ENCODE measurements around the gene PICK1. TPM values are rescaled to one million over a fixed set of nuclear protein-coding genes. Genes with fewer than 3 reads are reported as not detected.

The PICK1 gene
- total RNA-seq, 4 donors from 2014 or later: 36.7 to 72.0 (median 61.5) TPM

DNA sequence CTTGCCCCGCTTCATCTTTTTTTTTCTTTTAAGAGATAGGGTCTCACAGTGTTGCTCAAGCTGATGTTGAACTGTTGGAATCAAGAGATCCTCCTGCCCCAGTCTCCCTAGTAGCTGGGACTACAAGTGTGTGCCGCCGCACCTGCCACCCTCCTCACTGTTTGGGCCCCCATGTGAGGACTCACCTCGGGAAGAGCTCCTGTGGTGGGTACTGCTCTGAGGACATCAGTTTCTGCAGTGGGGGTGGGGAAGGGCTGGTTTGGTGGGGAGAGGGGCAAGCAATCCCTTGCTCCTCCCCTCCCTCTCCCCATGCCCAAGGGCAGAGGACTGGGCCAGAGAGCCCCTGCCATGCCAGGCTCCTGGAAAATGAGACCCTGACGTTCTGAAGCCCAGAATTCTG lies 28.3 kb downstream of the PICK1 start:
- peak in 1 of 2 donors; percentile 49 for DNase-seq (ENCODE audit: low spot score in 2 of 2)
- Histone ChIP-seq H3K27ac (no peak overlapping the region), H3K4me3 (no peak overlapping the region), H3K9me3 (no peaks in the 10 kb centered on the region), H3K36me3 (peaks cover 8% of the 10 kb centered on the region), H3K27me3 (peaks cover 26% of the 10 kb centered on the region), H3K4me1 (peaks cover 39% of the 10 kb centered on the region)
- TF ChIP-seq POLR2A (IDR thresholded peaks at IDR 0.05): no peak
- no peak for TF ChIP-seq EP300 (IDR thresholded peaks at IDR 0.05)
- TF ChIP-seq, protein P1, sequence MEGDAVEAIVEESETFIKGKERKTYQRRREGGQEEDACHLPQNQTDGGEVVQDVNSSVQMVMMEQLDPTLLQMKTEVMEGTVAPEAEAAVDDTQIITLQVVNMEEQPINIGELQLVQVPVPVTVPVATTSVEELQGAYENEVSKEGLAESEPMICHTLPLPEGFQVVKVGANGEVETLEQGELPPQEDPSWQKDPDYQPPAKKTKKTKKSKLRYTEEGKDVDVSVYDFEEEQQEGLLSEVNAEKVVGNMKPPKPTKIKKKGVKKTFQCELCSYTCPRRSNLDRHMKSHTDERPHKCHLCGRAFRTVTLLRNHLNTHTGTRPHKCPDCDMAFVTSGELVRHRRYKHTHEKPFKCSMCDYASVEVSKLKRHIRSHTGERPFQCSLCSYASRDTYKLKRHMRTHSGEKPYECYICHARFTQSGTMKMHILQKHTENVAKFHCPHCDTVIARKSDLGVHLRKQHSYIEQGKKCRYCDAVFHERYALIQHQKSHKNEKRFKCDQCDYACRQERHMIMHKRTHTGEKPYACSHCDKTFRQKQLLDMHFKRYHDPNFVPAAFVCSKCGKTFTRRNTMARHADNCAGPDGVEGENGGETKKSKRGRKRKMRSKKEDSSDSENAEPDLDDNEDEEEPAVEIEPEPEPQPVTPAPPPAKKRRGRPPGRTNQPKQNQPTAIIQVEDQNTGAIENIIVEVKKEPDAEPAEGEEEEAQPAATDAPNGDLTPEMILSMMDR (IDR thresholded peaks at IDR 0.05): no peak
- TF ChIP-seq POLR2AphosphoS5 (IDR thresholded peaks at IDR 0.05): no peak
- 77% methylated on average over 5 of the region's 5 CpGs for WGBS

DNA sequence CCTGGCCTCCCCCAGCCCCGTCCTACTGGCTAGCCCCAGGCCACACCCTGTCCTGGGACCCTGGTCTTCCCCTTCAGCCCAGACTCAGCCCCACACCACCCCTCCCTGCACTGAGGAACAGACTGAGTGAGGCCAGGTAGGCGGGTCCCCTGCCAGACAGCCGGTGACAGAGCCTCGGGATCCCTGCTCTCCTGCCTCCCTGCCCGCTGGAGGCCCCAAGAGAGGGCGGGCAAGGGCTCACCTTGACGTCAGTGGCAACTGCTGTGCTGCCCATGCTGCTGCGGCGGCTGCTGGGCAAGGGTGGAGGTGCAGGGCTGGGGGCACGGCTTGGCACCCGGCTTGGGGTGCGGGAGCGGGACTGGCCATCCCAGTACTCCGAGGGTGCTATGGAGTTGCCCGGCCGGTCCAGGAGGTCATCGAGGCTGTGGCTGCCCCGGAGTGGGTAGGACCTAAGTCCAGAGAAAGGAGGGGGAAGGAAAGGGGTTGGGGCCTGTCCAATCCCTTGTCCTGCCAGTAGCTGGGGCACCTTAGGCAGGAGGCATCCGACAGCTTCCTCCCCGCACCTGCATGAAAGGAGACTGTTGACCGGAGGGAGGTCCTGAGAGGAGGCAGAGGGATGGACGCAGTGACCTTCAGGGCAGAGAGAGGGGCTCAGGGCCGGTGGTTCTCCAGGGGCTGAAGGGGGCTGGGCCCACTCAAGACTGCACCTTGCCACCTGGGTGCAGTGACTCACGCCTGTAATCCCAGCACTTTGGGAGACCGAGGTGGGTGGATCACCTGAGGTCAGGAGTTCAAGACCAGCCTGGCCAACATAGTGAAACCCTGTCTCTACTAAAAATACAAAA lies 29.0 kb downstream of the PICK1 start:
- peaks cover 8% of the 10 kb centered on the region for H3K36me3 ChIP-seq
- TF ChIP-seq POLR2AphosphoS5 (IDR thresholded peaks at IDR 0.05): no peak
- no peak for TF ChIP-seq POLR2A (IDR thresholded peaks at IDR 0.05)
- no peak for TF ChIP-seq EP300 (IDR thresholded peaks at IDR 0.05)
- TF ChIP-seq, protein P1 (IDR thresholded peaks at IDR 0.05): no peak
- H3K27ac ChIP-seq: no peak overlapping the region
- H3K27me3 ChIP-seq: peaks cover 26% of the 10 kb centered on the region
- DNase-seq (ENCODE audit: low spot score in 2 of 2): peak in 1 of 2 donors; percentile 61
- WGBS: 93% methylated on average over 11 of the region's 25 CpGs
- no peaks in the 10 kb centered on the region for H3K9me3 ChIP-seq
- no peak overlapping the region for H3K4me3 ChIP-seq
- peaks cover 32% of the 10 kb centered on the region for H3K4me1 ChIP-seq

DNA sequence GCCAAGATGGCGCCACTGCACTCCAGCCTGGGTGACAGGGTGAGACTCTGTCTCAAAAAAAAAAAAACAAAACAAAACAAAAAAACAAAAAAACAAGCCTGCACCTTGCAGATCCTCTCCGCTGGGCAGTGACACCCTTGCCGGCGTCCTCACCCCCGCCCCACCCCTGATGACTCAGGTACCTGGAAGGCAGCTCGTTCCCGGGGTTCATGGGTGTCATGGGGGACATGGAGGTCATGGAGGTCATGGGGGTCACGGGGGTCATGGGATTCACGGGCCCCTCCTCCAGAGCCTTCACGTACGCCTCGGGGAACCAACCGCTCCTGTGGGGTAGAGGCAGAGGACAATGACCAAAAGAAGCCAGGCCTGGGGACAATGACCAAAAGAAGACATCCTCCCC lies 29.7 kb downstream of the PICK1 start:
- TF ChIP-seq EP300 (IDR thresholded peaks at IDR 0.05) (no peak), POLR2AphosphoS5 (IDR thresholded peaks at IDR 0.05) (no peak), POLR2A (IDR thresholded peaks at IDR 0.05) (no peak)
- TF ChIP-seq, protein P1 (IDR thresholded peaks at IDR 0.05): no peak
- WGBS: 73% methylated on average over 7 of the region's 13 CpGs

DNA sequence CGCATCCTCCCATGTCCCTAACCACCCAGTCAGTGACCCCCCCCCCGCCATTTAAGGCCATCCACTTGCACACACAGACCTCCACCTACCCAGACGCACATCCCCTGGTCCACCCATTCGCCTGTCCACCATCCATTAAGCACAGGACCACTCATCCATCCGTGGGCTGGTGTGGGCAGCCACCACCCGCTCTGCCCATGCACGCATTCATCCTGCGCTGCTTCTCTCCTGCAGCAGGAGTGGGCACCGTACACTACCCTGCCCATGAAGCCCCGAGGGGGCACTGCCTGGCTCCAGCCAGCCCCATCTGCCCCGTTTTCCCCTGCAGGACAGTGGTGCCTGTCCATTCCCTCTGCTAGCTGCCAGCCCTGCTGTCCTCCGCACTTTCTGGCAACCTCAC lies 30.7 kb downstream of the PICK1 start:
- WGBS: 88% methylated on average over 12 of the region's 12 CpGs
- DNase-seq (ENCODE audit: low spot score in 2 of 2): no peak
- no peak overlapping the region for H3K27ac ChIP-seq
- peaks cover 9% of the 10 kb centered on the region for H3K27me3 ChIP-seq
- H3K4me3 ChIP-seq: no peak overlapping the region
- H3K4me1 ChIP-seq: peaks cover 15% of the 10 kb centered on the region
- H3K36me3 ChIP-seq: peaks cover 8% of the 10 kb centered on the region
- H3K9me3 ChIP-seq: no peaks in the 10 kb centered on the region
- no peak for TF ChIP-seq POLR2AphosphoS5 (IDR thresholded peaks at IDR 0.05)
- TF ChIP-seq, protein P1 (IDR thresholded peaks at IDR 0.05): no peak
- no peak for TF ChIP-seq EP300 (IDR thresholded peaks at IDR 0.05)
- no peak for TF ChIP-seq POLR2A (IDR thresholded peaks at IDR 0.05)

More for the DNA sequence above, 29.7 kb downstream of the PICK1 start:
- peaks cover 24% of the 10 kb centered on the region for H3K4me1 ChIP-seq
- peaks cover 18% of the 10 kb centered on the region for H3K27me3 ChIP-seq
- H3K4me3 ChIP-seq: no peak overlapping the region
- H3K9me3 ChIP-seq: no peaks in the 10 kb centered on the region
- peaks cover 8% of the 10 kb centered on the region for H3K36me3 ChIP-seq
- no peak overlapping the region for H3K27ac ChIP-seq
- DNase-seq (ENCODE audit: low spot score in 2 of 2): no peak

DNA sequence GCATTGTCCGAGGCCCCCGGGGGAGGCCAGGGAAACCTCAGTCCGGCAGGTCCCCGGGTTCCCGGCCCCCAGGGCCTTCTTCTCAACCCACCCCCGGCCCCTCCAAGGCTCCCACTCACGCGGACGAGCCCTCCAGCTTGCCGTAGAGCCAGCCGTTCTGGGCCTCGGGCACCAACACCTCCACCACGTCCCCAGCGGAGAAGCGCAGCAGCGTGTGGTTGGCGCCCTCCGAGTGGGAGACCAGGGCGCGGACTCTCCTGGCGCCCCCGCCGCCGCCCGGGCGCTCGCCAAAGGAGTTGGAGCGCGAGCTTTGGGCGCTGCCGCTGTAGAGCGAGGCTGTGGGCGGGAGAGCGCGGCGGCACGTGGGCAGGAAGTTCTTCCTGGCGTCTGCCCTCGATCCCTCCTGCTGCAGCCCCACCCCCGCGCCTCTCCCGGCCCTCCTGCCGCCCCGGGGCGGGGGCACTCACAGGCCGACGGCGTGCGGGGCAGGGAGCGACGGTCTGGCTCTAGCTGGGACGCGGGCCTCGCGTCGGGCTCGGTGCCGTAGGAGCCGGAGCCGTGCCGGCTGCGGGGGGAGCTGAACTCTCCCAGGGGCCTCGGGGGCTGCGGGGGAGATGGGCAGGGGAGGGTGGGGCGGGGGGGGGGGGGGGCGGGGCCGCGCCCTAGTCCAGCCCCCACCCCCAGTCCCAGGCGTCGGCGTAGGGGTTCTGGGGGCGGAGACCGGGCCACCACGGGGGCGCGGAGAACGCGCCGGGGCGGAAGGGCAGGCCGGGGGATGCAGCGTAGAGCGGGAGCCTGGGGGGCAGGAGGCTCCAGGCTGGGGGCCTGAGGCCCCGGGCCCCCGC lies 31.6 kb downstream of the PICK1 start:
- Histone ChIP-seq H3K27ac (no peak overlapping the region), H3K36me3 (peaks cover 8% of the 10 kb centered on the region), H3K4me3 (peak overlapping the region; percentile 44), H3K4me1 (peaks cover 13% of the 10 kb centered on the region), H3K9me3 (no peaks in the 10 kb centered on the region), H3K27me3 (peaks cover 8% of the 10 kb centered on the region)
- DNase-seq (ENCODE audit: low spot score in 2 of 2): no peak
- TF ChIP-seq POLR2A (IDR thresholded peaks at IDR 0.05) (no peak), EP300 (IDR thresholded peaks at IDR 0.05) (no peak), POLR2AphosphoS5 (IDR thresholded peaks at IDR 0.05) (no peak)
- TF ChIP-seq, protein P1 (IDR thresholded peaks at IDR 0.05): no peak
- 69% methylated on average over 2 of the region's 85 CpGs for WGBS
